ENCODE data around the gene EPHB4.
"Not testable (repeated sequence)": the region's sequence is repeated elsewhere in the genome, so short reads cannot be mapped to it uniquely, and the experiment has no call there.

The EPHB4 gene

GRCh38 chr7:100827330-100828226, at the start of gene EPHB4:
TSS of gene EPHB4 (minus strand) at chr7:100827523. CDS start at chr7:100827030, 493 bp downstream.
- DNase-seq (ENCODE audit: low spot score): peak; percentile 23

GRCh38 chr7:100875356-100875751, 48.0 kb upstream of the EPHB4 start:
- DNase-seq (ENCODE audit: low spot score): peak; percentile 38

DNA sequence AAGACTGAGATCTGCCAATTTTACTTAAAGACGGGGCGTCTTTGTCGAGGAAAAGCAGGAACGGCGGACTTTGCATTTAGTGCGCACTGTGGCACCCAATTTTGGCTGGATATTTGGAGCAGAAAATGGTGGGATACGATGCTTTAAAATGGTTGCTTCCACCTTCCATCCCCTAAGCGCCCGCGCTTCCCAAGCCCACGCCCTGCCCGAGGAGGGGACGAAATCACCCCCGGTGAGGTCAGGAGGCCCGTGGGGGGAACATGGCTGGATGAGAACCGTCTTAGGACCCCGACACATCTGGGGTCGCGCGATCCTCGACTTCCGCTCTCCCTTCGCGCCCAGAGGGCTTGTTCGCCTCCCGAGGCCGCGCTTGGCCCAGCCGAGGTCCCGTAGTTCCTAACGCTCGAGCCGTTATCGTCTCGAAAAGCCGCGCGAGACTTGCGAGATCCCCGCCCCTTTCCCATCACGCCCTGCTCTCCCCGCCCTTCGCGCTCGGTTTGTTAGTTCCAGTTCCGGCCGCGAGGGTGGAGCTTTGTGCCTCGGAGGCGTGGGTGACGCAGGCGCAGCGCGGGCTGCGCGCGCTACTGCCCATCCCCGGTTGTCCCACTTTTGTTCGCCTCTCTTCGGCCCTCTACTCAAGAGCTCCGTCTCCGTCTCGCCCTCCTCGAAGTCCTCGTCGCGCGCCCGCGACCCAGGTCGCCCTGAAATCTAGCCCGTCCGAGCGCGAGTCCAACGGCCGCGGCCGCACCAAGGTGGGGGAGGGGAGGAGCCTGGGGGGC, 47.4 kb upstream of the EPHB4 start, which contains the start of gene SRRT:
SRRT (plus strand) TSS at position 527 of the 779 bp plus-strand sequence. CDS start 488 bp downstream, outside the sequence.
- DNase-seq (ENCODE audit: low spot score): peak; percentile 99

DNA sequence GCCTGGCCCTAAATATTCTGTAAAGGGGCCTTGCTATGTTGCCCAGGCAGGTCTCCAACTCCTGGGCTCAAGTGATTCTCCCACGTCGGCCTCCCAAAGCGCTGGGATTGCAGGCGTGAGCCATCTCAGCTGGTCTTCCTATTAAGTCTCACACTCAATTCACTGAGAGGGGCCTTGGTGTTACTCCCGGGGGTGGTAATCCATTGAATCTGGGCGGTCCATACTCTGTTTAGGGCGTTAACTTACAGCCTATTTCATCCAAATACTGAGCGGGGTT, 46.9 kb upstream of the EPHB4 start:
- DNase-seq (ENCODE audit: low spot score): no peak

- no peak for DNase-seq (ENCODE audit: low spot score)
These were observed 46.4 kb upstream of the EPHB4 start for GRCh38 chr7:100873599-100874299.

DNA sequence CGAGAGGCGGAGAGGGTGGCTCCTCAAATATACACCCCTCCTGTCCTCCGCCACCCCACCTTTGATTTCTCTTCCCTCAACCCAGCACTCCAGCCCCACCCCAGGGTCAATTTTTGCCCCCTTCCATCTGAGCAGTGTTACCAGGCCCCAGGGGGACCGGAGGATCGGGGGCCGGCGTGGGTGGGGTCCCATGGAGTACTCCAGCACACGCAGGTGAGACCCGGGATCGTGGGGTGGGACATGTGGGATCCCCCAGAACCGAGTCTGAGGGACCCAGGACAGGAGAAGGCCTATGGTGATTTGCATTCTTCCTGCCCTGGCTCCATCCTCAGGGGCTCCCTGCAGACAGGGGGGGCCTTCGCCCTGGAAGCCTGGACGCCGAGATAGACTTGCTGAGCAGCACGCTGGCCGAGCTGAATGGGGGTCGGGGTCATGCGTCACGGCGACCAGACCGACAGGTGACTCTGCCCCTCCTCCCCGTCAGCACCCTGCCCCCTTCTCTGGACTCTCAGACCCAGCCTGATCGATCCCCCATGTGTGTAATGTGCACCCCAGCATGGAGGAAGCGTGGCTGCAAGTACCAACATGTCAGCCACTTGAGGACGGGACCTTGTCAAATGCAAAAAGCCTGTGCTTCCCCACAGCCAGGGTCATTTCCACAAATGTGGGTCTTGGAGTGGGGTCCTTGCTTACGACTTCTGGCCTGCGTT, 40.6 kb upstream of the EPHB4 start:
- no peak for DNase-seq (ENCODE audit: low spot score)

DNA sequence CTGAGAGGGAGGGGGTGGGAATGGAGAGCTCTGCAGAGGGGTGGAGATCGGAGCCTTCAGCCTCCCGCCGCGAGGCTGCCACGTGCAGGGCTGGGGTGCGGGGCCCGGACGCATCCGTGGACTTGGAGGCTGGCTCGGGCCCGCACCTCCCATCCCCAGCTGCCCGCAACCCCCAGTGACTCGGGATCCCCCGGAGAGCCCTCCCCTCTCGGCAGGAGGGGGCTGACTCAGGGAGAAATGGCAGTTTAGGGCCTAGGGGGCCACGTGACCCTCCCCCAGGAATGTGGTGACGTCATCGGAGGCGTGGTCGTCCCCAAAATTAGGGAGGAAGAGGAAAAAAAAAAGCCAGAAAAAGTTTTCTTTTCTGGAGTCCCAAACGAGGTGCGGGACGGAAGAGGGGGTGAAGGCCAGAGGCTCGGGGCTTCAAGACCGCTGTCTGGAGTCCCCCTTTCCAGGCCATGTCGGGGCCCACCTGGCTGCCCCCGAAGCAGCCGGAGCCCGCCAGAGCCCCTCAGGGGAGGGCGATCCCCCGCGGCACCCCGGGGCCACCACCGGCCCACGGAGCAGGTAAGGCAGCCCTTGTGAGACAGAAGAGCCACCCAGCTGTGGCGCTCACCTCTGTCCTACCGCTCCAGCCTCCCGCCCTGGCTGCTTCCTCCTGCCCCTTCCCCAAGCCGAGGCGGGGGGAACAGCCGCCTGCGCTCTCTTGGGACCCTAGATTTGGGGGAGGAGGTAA, 39.9 kb upstream of the EPHB4 start, which contains the start of gene TRIP6:
TRIP6 (plus strand) TSS at position 348 of the 736 bp plus-strand sequence; CDS start at position 459, 111 bp downstream.
- peak; percentile 70 for DNase-seq (ENCODE audit: low spot score)

GRCh38 chr7:100866729-100867039, 39.4 kb upstream of the EPHB4 start:
- no peak for DNase-seq (ENCODE audit: low spot score)

- peak; percentile 87 for DNase-seq (ENCODE audit: low spot score)
These were observed 38.8 kb upstream of the EPHB4 start for GRCh38 chr7:100865938-100866728.

- DNase-seq (ENCODE audit: low spot score): peak; percentile 50
These were observed 38.1 kb upstream of the EPHB4 start for GRCh38 chr7:100865372-100865911.

DNA sequence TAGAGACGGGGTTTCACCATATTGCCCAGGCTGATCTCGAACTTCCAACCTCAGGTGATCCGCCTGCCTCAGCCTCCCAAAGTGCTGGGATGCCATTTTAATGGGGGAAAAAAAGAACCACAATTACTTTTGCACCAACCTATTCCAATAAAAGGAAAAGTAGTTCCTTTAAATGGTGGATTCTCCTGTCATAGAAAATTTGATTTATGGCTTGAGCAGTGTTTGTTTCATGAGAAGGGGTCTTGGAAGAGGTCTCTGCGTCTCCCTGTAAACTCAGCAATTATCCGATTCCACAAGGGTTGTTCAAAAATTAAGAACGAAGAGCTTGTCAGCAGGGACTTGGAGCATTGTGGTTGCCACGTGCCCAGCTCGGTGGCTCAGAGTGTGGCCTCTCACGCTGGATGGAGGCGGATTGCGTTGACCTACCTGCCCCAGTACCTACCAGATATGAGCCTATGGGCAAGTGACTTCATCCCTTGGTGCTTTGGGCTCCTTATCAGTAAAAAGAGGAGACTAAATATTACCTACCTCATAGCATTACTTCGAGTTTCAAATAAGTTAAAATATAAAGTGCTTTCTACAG, 37.0 kb upstream of the EPHB4 start:
- DNase-seq (ENCODE audit: low spot score): no peak

DNA sequence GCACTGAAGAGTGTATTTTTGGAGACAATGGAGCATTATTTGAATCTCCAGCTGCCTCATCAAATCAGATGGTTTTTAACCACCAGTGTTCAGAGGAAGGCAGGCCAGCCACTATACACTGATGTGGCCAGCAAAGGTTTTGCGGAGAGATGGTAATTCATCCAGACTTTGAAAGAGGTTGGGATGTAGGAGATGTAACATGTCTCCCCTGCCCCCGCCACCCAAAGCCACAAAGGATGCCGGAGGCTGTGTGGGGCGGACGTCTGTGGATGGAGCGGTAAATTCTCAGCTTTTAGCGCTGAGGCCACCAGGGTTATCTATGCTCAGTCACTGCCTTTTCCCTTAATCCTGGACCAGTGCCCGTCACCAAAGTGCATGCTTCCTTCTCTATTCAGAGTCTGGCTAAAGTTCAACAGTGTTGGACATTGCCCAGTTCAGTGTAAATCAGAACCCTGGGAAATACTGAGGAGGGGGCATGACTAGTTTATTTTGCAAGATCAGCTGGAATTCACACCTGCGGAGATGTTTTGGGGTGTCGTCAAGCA, 36.2 kb upstream of the EPHB4 start:
- peak; percentile 24 for DNase-seq (ENCODE audit: low spot score)

DNA sequence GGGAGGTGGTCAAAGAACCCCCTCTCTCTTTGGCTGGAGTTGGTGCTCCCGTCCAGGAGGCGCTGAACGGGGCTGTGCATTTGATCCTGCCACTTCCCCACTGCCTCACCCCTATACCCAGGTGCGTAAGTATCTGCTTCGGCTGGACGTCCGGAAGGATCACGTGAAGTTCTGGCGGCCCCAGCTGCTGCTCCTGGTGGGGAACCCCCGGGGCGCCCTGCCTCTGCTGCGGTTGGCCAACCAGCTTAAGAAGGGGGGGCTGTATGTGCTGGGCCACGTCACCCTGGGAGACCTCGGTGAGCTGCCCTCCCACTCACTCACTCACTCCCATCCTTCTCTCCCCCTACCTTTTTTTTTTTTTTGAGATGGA, 34.3 kb upstream of the EPHB4 start:
- DNase-seq (ENCODE audit: low spot score): no peak

- no peak for DNase-seq (ENCODE audit: low spot score)
These were observed 33.6 kb upstream of the EPHB4 start for GRCh38 chr7:100860702-100861615.

DNA sequence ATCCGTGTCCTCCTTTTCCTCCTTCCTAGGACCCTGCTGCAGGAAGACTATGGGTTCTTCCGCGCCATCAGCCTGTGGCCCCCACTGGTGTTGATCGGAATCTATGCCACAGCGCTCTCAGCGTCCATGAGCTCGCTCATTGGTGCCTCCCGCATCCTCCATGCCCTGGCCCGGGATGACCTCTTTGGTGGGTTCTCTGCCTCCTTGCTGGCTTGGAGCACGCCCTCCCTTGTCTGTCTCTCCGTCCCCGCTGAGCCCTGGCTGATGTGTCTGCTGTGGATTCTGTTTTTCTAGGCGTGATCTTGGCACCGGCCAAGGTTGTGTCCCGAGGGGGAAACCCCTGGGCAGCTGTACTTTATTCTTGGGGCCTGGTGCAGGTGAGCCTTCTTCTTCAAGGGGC, 32.5 kb upstream of the EPHB4 start:
- DNase-seq (ENCODE audit: low spot score): no peak

DNA sequence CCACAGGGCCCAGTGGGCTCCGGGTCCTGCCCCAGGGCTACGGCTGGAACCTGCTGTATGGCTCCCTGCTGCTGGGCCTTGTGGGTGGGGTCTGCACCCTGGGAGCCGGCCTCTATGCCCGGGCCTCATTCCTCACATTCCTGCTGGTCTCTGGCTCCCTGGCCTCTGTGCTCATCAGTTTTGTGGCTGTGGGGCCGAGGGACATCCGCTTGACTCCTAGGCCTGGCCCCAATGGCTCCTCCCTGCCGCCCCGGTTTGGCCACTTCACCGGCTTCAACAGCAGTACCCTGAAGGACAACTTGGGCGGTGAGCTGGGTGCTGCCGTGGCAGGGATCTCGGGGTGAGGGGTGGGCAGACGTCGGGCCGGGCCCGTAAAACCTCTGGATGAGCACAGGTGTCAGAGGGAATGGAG, 29.6 kb upstream of the EPHB4 start:
- DNase-seq (ENCODE audit: low spot score): no peak

- no peak for DNase-seq (ENCODE audit: low spot score)
These were observed 28.2 kb upstream of the EPHB4 start for GRCh38 chr7:100855515-100855914.

DNA sequence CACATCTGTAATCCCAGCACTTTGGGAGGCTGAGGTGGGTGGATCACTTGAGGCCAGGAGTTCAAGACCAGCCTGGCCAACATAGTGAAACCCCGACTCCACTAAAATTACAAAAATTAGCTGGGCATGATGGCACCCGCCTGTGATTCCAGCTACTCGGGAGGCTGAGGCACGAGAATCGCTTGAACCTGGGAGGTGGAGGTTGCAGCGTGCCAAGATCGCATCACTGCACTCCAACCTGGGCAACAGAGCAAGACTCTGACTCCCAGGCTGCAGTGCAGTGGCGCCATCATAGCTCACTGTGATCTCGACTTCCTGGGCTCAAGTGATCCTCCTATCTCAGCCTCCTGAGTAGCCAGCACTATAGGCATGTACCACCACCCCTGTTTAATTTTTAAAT, 27.6 kb upstream of the EPHB4 start:
- not testable (repeated sequence) for DNase-seq (ENCODE audit: low spot score)
